Mesendoderm (in vitro differentiated cells): ENCODE measurements around the gene KLRC2.
"Not testable (repeated sequence)": the region's sequence is repeated elsewhere in the genome, so short reads cannot be mapped to it uniquely, and the experiment has no call there.

Source experiments
- DNase-seq: peaks from one replicate; pipeline ENCODE4 v3.0.0; 2013
- H2AK5ac ChIP-seq: 2 replicates; pipeline ENCODE4 v1.6.1; 2013; ENCODE audit warnings: low read length, inconsistent platforms
- H2BK120ac ChIP-seq: 2 replicates; pipeline ENCODE4 v1.6.1; 2013; ENCODE audit warnings: low read depth, mild to moderate bottlenecking, low read length, moderate library complexity, mixed read lengths
- H2BK15ac ChIP-seq: replicated peaks from 2 replicates; pipeline ENCODE4 v1.6.1; 2013; ENCODE audit warnings: low read depth, mild to moderate bottlenecking, moderate library complexity
- H2BK5ac ChIP-seq: 2 replicates; pipeline ENCODE4 v1.6.1; 2013; ENCODE audit warnings: low read length, inconsistent platforms
- H3K18ac ChIP-seq: 2 replicates; pipeline ENCODE4 v1.6.1; 2013; ENCODE audit warnings: mild to moderate bottlenecking, low read length, mixed read lengths
- H3K23ac ChIP-seq: one replicate; pipeline ENCODE4 v1.6.1; 2013; ENCODE audit warnings: low read length
- H3K27ac ChIP-seq: 2 replicates; pipeline ENCODE4 v1.5.1; 2013; ENCODE audit warnings: low read depth, mild to moderate bottlenecking, inconsistent platforms, low read length, moderate library complexity
- H3K27me3 ChIP-seq: 2 replicates; pipeline ENCODE4 v1.6.1; 2013; ENCODE audit warnings: low read length, control low read depth, mild to moderate bottlenecking, inconsistent platforms; ENCODE audit not compliant: insufficient read depth, poor library complexity
- H3K36me3 ChIP-seq: 2 replicates; pipeline ENCODE4 v1.6.1; 2013; ENCODE audit warnings: low read length, inconsistent platforms; ENCODE audit not compliant: control insufficient read depth, insufficient read depth
- H3K4ac ChIP-seq: one replicate; pipeline ENCODE4 v1.6.1; 2013; ENCODE audit warnings: low read depth, mild to moderate bottlenecking, low read length, moderate library complexity
- H3K4me1 ChIP-seq: 2 replicates; pipeline ENCODE4 v1.6.1; 2013; ENCODE audit warnings: low read depth, low read length, inconsistent platforms; ENCODE audit not compliant: control insufficient read depth
- H3K4me2 ChIP-seq: 2 replicates; pipeline ENCODE4 v1.6.1; 2013; ENCODE audit warnings: low read length
- H3K4me3 ChIP-seq: 2 replicates; pipeline ENCODE4 v1.5.1; 2013; ENCODE audit warnings: mild to moderate bottlenecking, low read length
- H3K56ac ChIP-seq: one replicate; pipeline ENCODE4 v1.6.1; 2013; ENCODE audit warnings: low read length
- H3K79me1 ChIP-seq: 2 replicates; pipeline ENCODE4 v1.6.1; 2013; ENCODE audit warnings: low read length, inconsistent platforms
- H3K79me2 ChIP-seq: 2 replicates; pipeline ENCODE4 v1.6.1; 2013; ENCODE audit warnings: mild to moderate bottlenecking, low read length; ENCODE audit not compliant: control insufficient read depth, insufficient read depth
- H3K9ac ChIP-seq: 2 replicates; pipeline ENCODE4 v1.6.1; 2013; ENCODE audit warnings: low read length, inconsistent platforms
- H4K5ac ChIP-seq: one replicate; pipeline ENCODE4 v1.6.1; 2013; ENCODE audit warnings: low read length
- H4K8ac ChIP-seq: one replicate; pipeline ENCODE4 v1.6.1; 2013; ENCODE audit warnings: low read depth, mild to moderate bottlenecking, control low read depth, low read length, moderate library complexity
- WGBS: extraction: QIAGEN DNeasy Blood & Tissue Kit; methylation state at CpG from one replicate; pipeline ENCODE4 v1.1.7; 2013; ENCODE audit warnings: low lambda C conversion rate, missing lambda C conversion rate; ENCODE audit not compliant: insufficient coverage; ENCODE audit errors: extremely low coverage; 5-methylcytosine and 5-hydroxymethylcytosine counted together

KLRC2 gene

GRCh38 chr12:10422159-10422558 is 13.7 kb downstream of the KLRC2 start:
- H3K23ac ChIP-seq, H3K9ac ChIP-seq, H3K56ac ChIP-seq, H2BK15ac ChIP-seq, H3K4me1 ChIP-seq, H4K8ac ChIP-seq, H3K27me3 ChIP-seq, H3K79me1 ChIP-seq, H3K18ac ChIP-seq, H3K27ac ChIP-seq, DNase-seq, H3K79me2 ChIP-seq, H3K4me3 ChIP-seq, H4K5ac ChIP-seq, H3K4me2 ChIP-seq, H3K36me3 ChIP-seq, H2BK120ac ChIP-seq, H3K4ac ChIP-seq, H2BK5ac ChIP-seq, H2AK5ac ChIP-seq: not testable (repeated sequence)
- no CpG with 5 or more reads among the region's 3 CpGs for WGBS

GRCh38 chr12:10420334-10420733 is 15.5 kb downstream of the KLRC2 start, which contains the start of gene KLRC3:
Gene KLRC3 (minus strand): TSS chr12:10420595. CDS start chr12:10420550, 45 bp downstream.
- not testable (repeated sequence) for H3K36me3 ChIP-seq, H3K27me3 ChIP-seq, H2BK120ac ChIP-seq, H2BK5ac ChIP-seq, H3K18ac ChIP-seq, H3K4me3 ChIP-seq, H3K4ac ChIP-seq, H4K8ac ChIP-seq, H3K23ac ChIP-seq, H2AK5ac ChIP-seq, H3K56ac ChIP-seq, H3K9ac ChIP-seq, H3K4me1 ChIP-seq, DNase-seq, H2BK15ac ChIP-seq, H4K5ac ChIP-seq, H3K79me2 ChIP-seq, H3K79me1 ChIP-seq, H3K27ac ChIP-seq, H3K4me2 ChIP-seq
- no CpG with 5 or more reads among the region's 1 CpG for WGBS

- Histone ChIP-seq H3K27me3 (no peaks in the 10 kb centered on the region), H3K4me1 (no peaks in the 10 kb centered on the region), H3K79me2 (no peaks in the 10 kb centered on the region), H3K4me2 (no peak within 1 kb of the TSS), H3K56ac (no peak within 1 kb of the TSS), H4K8ac (no peak within 1 kb of the TSS), H3K4me3 (no peak within 1 kb of the TSS), H2BK15ac (no peak within 1 kb of the TSS), H3K23ac (no peak within 1 kb of the TSS), H3K18ac (no peak within 1 kb of the TSS), H3K9ac (no peak within 1 kb of the TSS), H2BK120ac (no peak within 1 kb of the TSS), H2AK5ac (no peak within 1 kb of the TSS), H4K5ac (no peak within 1 kb of the TSS), H3K27ac (no peak within 1 kb of the TSS), H3K36me3 (no peaks in the 10 kb centered on the region), H3K79me1 (no peaks in the 10 kb centered on the region), H2BK5ac (no peak within 1 kb of the TSS), H3K4ac (no peak within 1 kb of the TSS)
- WGBS: no CpG with 5 or more reads among the region's 1 CpG
- no peak for DNase-seq
Observed at GRCh38 chr12:10409392-10409791, 26.4 kb downstream of the KLRC2 start, which contains the start of gene KLRC4. Gene KLRC4 (minus strand): TSS chr12:10409757. CDS start chr12:10409575, 182 bp downstream.

GRCh38 chr12:10408842-10409241 is 27.0 kb downstream of the KLRC2 start:
- Histone ChIP-seq H3K4me2 (no peak overlapping the region), H3K4me1 (no peaks in the 10 kb centered on the region), H3K23ac (no peak overlapping the region), H3K27ac (no peak overlapping the region), H4K8ac (no peak overlapping the region), H3K79me1 (no peaks in the 10 kb centered on the region), H3K4me3 (no peak overlapping the region), H2BK15ac (no peak overlapping the region), H2AK5ac (no peak overlapping the region), H3K4ac (no peak overlapping the region), H3K79me2 (no peaks in the 10 kb centered on the region), H2BK120ac (no peak overlapping the region), H3K36me3 (no peaks in the 10 kb centered on the region), H4K5ac (no peak overlapping the region), H2BK5ac (no peak overlapping the region), H3K56ac (no peak overlapping the region), H3K27me3 (no peaks in the 10 kb centered on the region), H3K9ac (no peak overlapping the region), H3K18ac (no peak overlapping the region)
- DNase-seq: no peak
- no CpG with 5 or more reads among the region's 3 CpGs for WGBS

- Histone ChIP-seq H2BK120ac (no peak overlapping the region), H2BK5ac (no peak overlapping the region), H3K27ac (no peak overlapping the region), H2AK5ac (peak overlapping the region; percentile 18), H3K79me1 (no peaks in the 10 kb centered on the region), H3K4me3 (no peak overlapping the region), H4K8ac (no peak overlapping the region), H3K4me2 (no peak overlapping the region), H3K27me3 (no peaks in the 10 kb centered on the region), H3K4me1 (no peaks in the 10 kb centered on the region), H3K23ac (no peak overlapping the region), H4K5ac (no peak overlapping the region), H3K56ac (no peak overlapping the region), H3K36me3 (no peaks in the 10 kb centered on the region), H2BK15ac (no peak overlapping the region), H3K79me2 (no peaks in the 10 kb centered on the region), H3K9ac (no peak overlapping the region), H3K4ac (no peak overlapping the region), H3K18ac (no peak overlapping the region)
- DNase-seq: no peak
- no CpG with 5 or more reads among the region's 4 CpGs for WGBS
Observed at GRCh38 chr12:10406725-10407124, 29.1 kb downstream of the KLRC2 start.

GRCh38 chr12:10405294-10405693 is 30.5 kb downstream of the KLRC2 start:
- H4K8ac ChIP-seq: no peak overlapping the region
- no peaks in the 10 kb centered on the region for H3K36me3 ChIP-seq
- no peak overlapping the region for H2BK5ac ChIP-seq
- H3K4me2 ChIP-seq: no peak overlapping the region
- no peak overlapping the region for H2AK5ac ChIP-seq
- H3K4me3 ChIP-seq: no peak overlapping the region
- no peak overlapping the region for H3K27ac ChIP-seq
- H3K79me1 ChIP-seq: no peaks in the 10 kb centered on the region
- no peak overlapping the region for H3K56ac ChIP-seq
- H3K9ac ChIP-seq: no peak overlapping the region
- no peaks in the 10 kb centered on the region for H3K27me3 ChIP-seq
- DNase-seq: no peak
- no peak overlapping the region for H3K4ac ChIP-seq
- H3K18ac ChIP-seq: no peak overlapping the region
- no peaks in the 10 kb centered on the region for H3K79me2 ChIP-seq
- no peak overlapping the region for H2BK15ac ChIP-seq
- H3K4me1 ChIP-seq: no peaks in the 10 kb centered on the region
- H4K5ac ChIP-seq: no peak overlapping the region
- H3K23ac ChIP-seq: no peak overlapping the region
- H2BK120ac ChIP-seq: no peak overlapping the region
- no CpG with 5 or more reads among the region's 5 CpGs for WGBS
